ENCODE results near the gene PLK3. TPM values are rescaled to one million over a fixed set of nuclear protein-coding genes. Genes with fewer than 3 reads are reported as not detected.

The PLK3 gene
- total and polyA plus RNA-seq, 2 experiments from 2014 or later, result 8.7 to 15.1 TPM

DNA sequence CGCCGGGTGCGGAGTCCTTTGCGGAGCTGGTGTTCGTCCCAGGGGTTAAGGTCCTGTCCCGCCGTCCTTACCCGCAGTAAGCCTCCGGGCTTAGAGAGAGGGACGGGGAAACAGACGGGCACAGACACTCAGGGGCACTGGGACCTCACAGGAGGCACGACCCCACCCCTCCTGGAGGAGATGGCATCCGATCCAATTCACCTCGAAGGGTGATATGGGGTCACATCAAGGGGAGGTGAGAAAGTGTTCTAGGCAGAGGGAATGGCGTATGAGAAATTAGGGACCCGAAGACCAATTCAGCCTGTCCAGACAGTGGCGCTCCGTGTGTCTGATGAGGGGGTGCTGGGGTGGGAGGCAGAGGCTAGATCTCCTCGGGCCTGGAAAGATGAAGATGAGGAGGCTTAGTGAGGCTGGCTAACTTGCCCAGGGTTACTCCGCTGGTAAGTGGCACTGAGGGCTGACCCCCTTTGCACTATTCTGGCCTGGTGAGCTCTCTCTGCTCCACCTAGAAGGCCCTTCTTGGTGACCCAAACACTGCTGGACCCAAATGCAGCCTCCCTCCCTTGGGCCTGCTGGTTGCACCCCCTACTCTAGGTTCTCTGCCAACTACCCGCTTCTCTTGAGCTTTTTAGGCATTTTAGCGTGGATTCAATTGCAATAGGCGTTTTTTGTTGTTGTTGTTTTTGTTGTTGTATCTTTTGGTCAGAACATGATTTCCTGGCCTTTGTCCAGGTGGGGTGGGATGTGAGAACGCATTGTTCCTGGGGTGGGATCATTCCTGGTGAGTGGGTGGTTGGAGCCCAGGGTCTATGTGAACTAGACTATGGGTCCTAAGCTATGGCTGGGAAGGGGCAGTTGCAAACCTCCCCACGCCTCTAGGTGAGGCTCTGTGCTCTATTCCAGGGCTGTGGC, 20.4 kb downstream of the PLK3 start (continued):
- TF ChIP-seq, protein P1, sequence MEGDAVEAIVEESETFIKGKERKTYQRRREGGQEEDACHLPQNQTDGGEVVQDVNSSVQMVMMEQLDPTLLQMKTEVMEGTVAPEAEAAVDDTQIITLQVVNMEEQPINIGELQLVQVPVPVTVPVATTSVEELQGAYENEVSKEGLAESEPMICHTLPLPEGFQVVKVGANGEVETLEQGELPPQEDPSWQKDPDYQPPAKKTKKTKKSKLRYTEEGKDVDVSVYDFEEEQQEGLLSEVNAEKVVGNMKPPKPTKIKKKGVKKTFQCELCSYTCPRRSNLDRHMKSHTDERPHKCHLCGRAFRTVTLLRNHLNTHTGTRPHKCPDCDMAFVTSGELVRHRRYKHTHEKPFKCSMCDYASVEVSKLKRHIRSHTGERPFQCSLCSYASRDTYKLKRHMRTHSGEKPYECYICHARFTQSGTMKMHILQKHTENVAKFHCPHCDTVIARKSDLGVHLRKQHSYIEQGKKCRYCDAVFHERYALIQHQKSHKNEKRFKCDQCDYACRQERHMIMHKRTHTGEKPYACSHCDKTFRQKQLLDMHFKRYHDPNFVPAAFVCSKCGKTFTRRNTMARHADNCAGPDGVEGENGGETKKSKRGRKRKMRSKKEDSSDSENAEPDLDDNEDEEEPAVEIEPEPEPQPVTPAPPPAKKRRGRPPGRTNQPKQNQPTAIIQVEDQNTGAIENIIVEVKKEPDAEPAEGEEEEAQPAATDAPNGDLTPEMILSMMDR (conservative IDR thresholded peaks at IDR 0.05; ENCODE audit: low read depth in 2 of 2), result no peak
- TF ChIP-seq JUNB (IDR thresholded peaks at IDR 0.05; ENCODE audit: unreplicated experiment) (no peak), ZNF331 (CRISPR knock-in tag; IDR thresholded peaks at IDR 0.05; ENCODE audit: low read depth) (no peak)

DNA sequence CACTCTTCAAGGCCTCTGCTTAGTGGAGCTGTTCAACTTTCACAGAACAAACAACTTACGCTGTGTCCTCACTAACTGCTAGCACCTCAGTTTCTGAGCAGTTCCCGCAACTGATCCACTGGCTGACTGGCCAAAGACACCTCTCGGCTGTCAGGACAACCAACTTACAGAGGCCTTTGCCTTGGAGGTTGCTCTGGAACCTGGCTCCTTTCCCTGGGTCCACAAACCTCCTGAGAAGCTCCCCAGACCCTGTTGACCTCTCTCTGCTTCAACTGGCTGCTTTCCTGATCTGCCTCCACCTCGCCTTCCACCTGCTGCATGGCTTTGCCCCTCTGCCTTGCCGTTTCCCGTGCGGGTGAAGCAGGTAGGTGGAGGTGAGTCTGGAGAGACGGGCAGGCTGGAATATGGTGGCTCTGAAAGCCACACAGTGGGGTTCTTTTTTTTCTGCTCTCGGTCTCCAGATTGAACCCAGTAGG, 21.1 kb downstream of the PLK3 start:
- Histone ChIP-seq H4K20me1 (replicated peaks; ENCODE audit: insufficient read depth) (no peaks in the 10 kb centered on the region), H3K4me2 (no peak overlapping the region), H3F3A (replicated peaks; ENCODE audit: low read depth) (0 out of 2 replicates have a peak, but pooled peaks cover 3% of the 10 kb centered on the region), H3K4me3 (no peak overlapping the region), H3K36me3 (ENCODE audit: insufficient read depth) (no peaks in the 10 kb centered on the region), H3K27me3 (ENCODE audit: insufficient read depth) (no peaks in the 10 kb centered on the region), H3K27ac (ENCODE audit: low read depth) (no peak overlapping the region), H3K4me1 (ENCODE audit: insufficient read depth) (peaks cover 9% of the 10 kb centered on the region), H3K79me2 (replicated peaks; ENCODE audit: insufficient read depth) (no peaks in the 10 kb centered on the region), H3K9me2 (ENCODE audit: insufficient read depth) (no peaks in the 10 kb centered on the region), H2AFZ (no peak overlapping the region)
- DNase-seq (ENCODE audit: low spot score) (no peak), ATAC-seq (no peak)
- Mint-ChIP-seq H3K4me1 (peaks cover 15% of the 10 kb centered on the region), H3K27ac (no peak overlapping the region), H3K4me3 (peak overlapping the region; percentile 82; the same call in 1 of the 3 replicates), H3K36me3 (ENCODE audit: low read depth) (no peaks in the 10 kb centered on the region; the same call in 2 of the 3 replicates), H3K9me3 (no peaks in the 10 kb centered on the region), H3K27me3 (ENCODE audit: insufficient read depth, low read depth, poor library complexity) (peaks cover 20% of the 10 kb centered on the region)
- TF ChIP-seq NANOG (IDR thresholded peaks at IDR 0.05; ENCODE audit: borderline replicate concordance) (no peak), JUNB (IDR thresholded peaks at IDR 0.05; ENCODE audit: unreplicated experiment) (no peak), EZH2 (IDR thresholded peaks at IDR 0.05; ENCODE audit: low read depth, unreplicated experiment) (no peak), EZH2phosphoT487 (IDR thresholded peaks at IDR 0.05; ENCODE audit: unreplicated experiment) (no peak), STAT1 (IDR thresholded peaks at IDR 0.05; ENCODE audit: unreplicated experiment) (no peak)
- TF ChIP-seq, protein P2, sequence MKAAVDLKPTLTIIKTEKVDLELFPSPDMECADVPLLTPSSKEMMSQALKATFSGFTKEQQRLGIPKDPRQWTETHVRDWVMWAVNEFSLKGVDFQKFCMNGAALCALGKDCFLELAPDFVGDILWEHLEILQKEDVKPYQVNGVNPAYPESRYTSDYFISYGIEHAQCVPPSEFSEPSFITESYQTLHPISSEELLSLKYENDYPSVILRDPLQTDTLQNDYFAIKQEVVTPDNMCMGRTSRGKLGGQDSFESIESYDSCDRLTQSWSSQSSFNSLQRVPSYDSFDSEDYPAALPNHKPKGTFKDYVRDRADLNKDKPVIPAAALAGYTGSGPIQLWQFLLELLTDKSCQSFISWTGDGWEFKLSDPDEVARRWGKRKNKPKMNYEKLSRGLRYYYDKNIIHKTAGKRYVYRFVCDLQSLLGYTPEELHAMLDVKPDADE (IDR thresholded peaks at IDR 0.05), result no peak
- TF ChIP-seq, protein P3, sequence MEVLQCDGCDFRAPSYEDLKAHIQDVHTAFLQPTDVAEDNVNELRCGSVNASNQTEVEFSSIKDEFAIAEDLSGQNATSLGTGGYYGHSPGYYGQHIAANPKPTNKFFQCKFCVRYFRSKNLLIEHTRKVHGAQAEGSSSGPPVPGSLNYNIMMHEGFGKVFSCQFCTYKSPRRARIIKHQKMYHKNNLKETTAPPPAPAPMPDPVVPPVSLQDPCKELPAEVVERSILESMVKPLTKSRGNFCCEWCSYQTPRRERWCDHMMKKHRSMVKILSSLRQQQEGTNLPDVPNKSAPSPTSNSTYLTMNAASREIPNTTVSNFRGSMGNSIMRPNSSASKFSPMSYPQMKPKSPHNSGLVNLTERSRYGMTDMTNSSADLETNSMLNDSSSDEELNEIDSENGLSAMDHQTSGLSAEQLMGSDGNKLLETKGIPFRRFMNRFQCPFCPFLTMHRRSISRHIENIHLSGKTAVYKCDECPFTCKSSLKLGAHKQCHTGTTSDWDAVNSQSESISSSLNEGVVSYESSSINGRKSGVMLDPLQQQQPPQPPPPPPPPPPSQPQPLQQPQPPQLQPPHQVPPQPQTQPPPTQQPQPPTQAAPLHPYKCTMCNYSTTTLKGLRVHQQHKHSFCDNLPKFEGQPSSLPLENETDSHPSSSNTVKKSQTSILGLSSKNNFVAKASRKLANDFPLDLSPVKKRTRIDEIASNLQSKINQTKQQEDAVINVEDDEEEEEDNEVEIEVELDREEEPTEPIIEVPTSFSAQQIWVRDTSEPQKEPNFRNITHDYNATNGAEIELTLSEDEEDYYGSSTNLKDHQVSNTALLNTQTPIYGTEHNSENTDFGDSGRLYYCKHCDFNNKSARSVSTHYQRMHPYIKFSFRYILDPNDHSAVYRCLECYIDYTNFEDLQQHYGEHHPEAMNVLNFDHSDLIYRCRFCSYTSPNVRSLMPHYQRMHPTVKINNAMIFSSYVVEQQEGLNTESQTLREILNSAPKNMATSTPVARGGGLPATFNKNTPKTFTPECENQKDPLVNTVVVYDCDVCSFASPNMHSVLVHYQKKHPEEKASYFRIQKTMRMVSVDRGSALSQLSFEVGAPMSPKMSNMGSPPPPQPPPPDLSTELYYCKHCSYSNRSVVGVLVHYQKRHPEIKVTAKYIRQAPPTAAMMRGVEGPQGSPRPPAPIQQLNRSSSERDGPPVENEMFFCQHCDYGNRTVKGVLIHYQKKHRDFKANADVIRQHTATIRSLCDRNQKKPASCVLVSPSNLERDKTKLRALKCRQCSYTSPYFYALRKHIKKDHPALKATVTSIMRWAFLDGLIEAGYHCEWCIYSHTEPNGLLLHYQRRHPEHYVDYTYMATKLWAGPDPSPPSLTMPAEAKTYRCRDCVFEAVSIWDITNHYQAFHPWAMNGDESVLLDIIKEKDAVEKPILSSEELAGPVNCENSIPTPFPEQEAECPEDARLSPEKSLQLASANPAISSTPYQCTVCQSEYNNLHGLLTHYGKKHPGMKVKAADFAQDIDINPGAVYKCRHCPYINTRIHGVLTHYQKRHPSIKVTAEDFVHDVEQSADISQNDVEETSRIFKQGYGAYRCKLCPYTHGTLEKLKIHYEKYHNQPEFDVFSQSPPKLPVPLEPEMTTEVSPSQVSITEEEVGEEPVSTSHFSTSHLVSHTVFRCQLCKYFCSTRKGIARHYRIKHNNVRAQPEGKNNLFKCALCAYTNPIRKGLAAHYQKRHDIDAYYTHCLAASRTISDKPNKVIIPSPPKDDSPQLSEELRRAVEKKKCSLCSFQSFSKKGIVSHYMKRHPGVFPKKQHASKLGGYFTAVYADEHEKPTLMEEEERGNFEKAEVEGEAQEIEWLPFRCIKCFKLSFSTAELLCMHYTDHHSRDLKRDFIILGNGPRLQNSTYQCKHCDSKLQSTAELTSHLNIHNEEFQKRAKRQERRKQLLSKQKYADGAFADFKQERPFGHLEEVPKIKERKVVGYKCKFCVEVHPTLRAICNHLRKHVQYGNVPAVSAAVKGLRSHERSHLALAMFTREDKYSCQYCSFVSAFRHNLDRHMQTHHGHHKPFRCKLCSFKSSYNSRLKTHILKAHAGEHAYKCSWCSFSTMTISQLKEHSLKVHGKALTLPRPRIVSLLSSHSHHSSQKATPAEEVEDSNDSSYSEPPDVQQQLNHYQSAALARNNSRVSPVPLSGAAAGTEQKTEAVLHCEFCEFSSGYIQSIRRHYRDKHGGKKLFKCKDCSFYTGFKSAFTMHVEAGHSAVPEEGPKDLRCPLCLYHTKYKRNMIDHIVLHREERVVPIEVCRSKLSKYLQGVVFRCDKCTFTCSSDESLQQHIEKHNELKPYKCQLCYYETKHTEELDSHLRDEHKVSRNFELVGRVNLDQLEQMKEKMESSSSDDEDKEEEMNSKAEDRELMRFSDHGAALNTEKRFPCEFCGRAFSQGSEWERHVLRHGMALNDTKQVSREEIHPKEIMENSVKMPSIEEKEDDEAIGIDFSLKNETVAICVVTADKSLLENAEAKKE (CRISPR knock-in tag; IDR thresholded peaks at IDR 0.05), result no peak
- TF ChIP-seq, protein P4, sequence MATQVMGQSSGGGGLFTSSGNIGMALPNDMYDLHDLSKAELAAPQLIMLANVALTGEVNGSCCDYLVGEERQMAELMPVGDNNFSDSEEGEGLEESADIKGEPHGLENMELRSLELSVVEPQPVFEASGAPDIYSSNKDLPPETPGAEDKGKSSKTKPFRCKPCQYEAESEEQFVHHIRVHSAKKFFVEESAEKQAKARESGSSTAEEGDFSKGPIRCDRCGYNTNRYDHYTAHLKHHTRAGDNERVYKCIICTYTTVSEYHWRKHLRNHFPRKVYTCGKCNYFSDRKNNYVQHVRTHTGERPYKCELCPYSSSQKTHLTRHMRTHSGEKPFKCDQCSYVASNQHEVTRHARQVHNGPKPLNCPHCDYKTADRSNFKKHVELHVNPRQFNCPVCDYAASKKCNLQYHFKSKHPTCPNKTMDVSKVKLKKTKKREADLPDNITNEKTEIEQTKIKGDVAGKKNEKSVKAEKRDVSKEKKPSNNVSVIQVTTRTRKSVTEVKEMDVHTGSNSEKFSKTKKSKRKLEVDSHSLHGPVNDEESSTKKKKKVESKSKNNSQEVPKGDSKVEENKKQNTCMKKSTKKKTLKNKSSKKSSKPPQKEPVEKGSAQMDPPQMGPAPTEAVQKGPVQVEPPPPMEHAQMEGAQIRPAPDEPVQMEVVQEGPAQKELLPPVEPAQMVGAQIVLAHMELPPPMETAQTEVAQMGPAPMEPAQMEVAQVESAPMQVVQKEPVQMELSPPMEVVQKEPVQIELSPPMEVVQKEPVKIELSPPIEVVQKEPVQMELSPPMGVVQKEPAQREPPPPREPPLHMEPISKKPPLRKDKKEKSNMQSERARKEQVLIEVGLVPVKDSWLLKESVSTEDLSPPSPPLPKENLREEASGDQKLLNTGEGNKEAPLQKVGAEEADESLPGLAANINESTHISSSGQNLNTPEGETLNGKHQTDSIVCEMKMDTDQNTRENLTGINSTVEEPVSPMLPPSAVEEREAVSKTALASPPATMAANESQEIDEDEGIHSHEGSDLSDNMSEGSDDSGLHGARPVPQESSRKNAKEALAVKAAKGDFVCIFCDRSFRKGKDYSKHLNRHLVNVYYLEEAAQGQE (IDR thresholded peaks at IDR 0.05; ENCODE audit: unreplicated experiment), result no peak

Data from GM23338 (cell line).